GM12892 (cell line): Measurements from ENCODE around the gene CKAP4.

Experiments
- POLR2A ChIP-seq: IDR thresholded peaks from 2 replicates; pipeline ENCODE4 v1.6.1; 2011; ENCODE audit warnings: low read depth, low read length, control low read depth
- POLR2AphosphoS5 ChIP-seq: IDR thresholded peaks from 2 replicates; pipeline ENCODE4 v1.6.1; 2011; ENCODE audit warnings: low read depth, low read length, control low read depth
- TAF1 ChIP-seq: IDR thresholded peaks from 2 replicates; pipeline ENCODE4 v1.6.1; 2011; ENCODE audit warnings: low read depth, mild to moderate bottlenecking, control low read depth, low read length, borderline replicate concordance

DNA sequence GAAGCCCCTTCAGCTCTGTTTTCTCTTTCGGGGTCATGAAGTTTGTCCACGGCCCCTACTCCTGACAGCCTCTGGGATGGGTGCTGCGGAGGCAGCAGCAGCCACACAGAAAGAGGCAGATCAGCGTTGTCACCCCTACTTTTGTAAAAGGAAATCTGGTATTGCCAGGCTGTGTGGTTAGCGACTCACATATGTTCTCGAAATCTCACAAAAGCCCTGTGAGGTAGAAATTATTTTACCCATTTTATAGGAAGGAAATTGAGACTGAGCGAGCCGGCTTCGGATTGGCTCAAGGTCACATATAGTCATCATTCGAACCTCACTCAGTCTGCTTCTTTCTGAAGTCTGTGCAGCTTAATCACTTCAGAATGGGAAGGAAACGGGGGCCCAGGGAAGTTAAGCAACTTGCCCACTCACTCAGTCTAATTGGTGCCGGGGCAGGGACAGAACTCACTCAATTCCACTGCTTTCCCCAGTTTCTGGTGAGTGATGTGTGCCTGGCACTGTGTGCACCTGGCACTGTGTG lies 1.1 kb upstream of the CKAP4 start:
- no peak for TF ChIP-seq POLR2A
- no peak for TF ChIP-seq TAF1
- no peak for TF ChIP-seq POLR2AphosphoS5
